Kidney (tissue), 14 donors: ENCODE results near the gene SPP1. TPM values are rescaled to one million over a fixed set of nuclear protein-coding genes. Genes with fewer than 3 reads are reported as not detected.

Experiments used
- DNase-seq, 5 donors: peaks; one replicate each; pipeline ENCODE4 v3.0.0-alpha.2; 2013 to 2020
- FAIRE-seq: peaks from 2 replicates; lab custom pipeline; 2012; peaks lifted over from hg19 to GRCh38; lab: Jason Lieb, UNC
- H3K27ac ChIP-seq, 2 donors: one replicate each; pipeline ENCODE4 v1.7.0; 2013; ENCODE audit warnings: low read depth in 2 of 2, low read length in 2 of 2, inconsistent platforms in 1 of 2
- H3K27me3 ChIP-seq: one replicate; pipeline ENCODE4 v1.7.1; 2013; ENCODE audit warnings: low read length, inconsistent platforms; ENCODE audit not compliant: control insufficient read depth, insufficient read depth
- H3K36me3 ChIP-seq, 3 donors: one replicate each; pipeline versions ENCODE4 v1.7.0 to v1.7.1; 2013; ENCODE audit warnings: low read length in 3 of 3, control low read depth in 1 of 3, inconsistent platforms in 1 of 3; ENCODE audit not compliant: insufficient read depth in 3 of 3, control insufficient read depth in 2 of 3
- H3K4me1 ChIP-seq, 3 donors: one replicate each; pipeline versions ENCODE4 v1.7.0 to v1.7.1; 2013; ENCODE audit warnings: low read length in 3 of 3, inconsistent platforms in 1 of 3, low read depth in 1 of 3; ENCODE audit not compliant: control insufficient read depth in 2 of 3, insufficient read depth in 2 of 3
- H3K4me3 ChIP-seq, 3 donors: one replicate each; pipeline versions ENCODE4 v1.7.0 to v1.8.1; 2013; ENCODE audit warnings: low read length in 3 of 3, control low read depth in 1 of 3, inconsistent platforms in 1 of 3
- H3K9ac ChIP-seq, 3 donors: one replicate each; pipeline versions ENCODE4 v1.7.0 to v1.7.1; 2013; ENCODE audit warnings: low read length in 3 of 3, control low read depth in 1 of 3, inconsistent platforms in 1 of 3
- H3K9me3 ChIP-seq, 3 donors: one replicate each; pipeline versions ENCODE4 v1.7.0 to v1.7.1; 2013; ENCODE audit warnings: low read length in 3 of 3, control low read depth in 1 of 3, inconsistent platforms in 1 of 3; ENCODE audit not compliant: control insufficient read depth in 2 of 3, insufficient read depth in 1 of 3
- CTCF ChIP-seq: IDR thresholded peaks from 3 replicates; pipeline ENCODE4 v1.5.1; 2012; ENCODE audit warnings: mild to moderate bottlenecking, moderate library complexity, borderline replicate concordance; ENCODE audit not compliant: insufficient read depth; ENCODE audit errors: extremely low read depth
- intact Hi-C: fragments of 100-400 bp; cut with DNase I; formaldehyde crosslinking; loops from one replicate; pipeline ENCODE4 v1.11.1; 2022
- polyA plus RNA-seq: library from polyadenylated mRNA; stranded (reverse); fragments of 350-450 nt; fragmentation: Illumina TruSeq; extraction: RNeasy Lipid Tissue Mini Kit (QIAGEN cat#74804); gene quantifications from one replicate; pipeline ENCODE4 v1.2.3, GENCODE V29; 2014; ENCODE audit warnings: low read depth, low replicate concordance; ENCODE audit not compliant: insufficient read depth
- total RNA-seq: library from RNA; stranded (reverse); fragmentation: NEBNext Ultra II Directional; extraction: Animal tissue kit (Norgen Biotek cat#: 25700); gene quantifications from one replicate; pipeline ENCODE4 v1.2.1, GENCODE V29; 2021
- donor health status: control.
- donor health status: control.
- donor health status: control.
- donor health status: control.
- donor health status: control.
- donor health status: DM: yes; HTN: yes; CAD: no.
- donor health status: Normal renal cell carcinoma (clear cell type).

The SPP1 gene
- total and polyA plus RNA-seq, 2 donors from 2014 or later, result 5,484 to 6,594 TPM

- no peaks in the 10 kb centered on the region for H3K27me3 ChIP-seq
- H3K9ac ChIP-seq, result no peak overlapping the region
- no peak for TF ChIP-seq CTCF
- peak overlapping the region; percentile 35 to 37 for H3K27ac ChIP-seq
- H3K9me3 ChIP-seq, result no peaks in the 10 kb centered on the region
- H3K4me3 ChIP-seq, result no peak overlapping the region
- H3K4me1 ChIP-seq, result peaks cover 0 to 20% (median 0%) of the 10 kb centered on the region in 3 donors
- H3K36me3 ChIP-seq, result no peaks in the 10 kb centered on the region
- DNase-seq (no peak), FAIRE-seq (no peak)
- intact Hi-C loops, result no loop called here
Observed at GRCh38 chr4:87950936-87951511, 24.5 kb upstream of the SPP1 start.

GRCh38 chr4:87953826-87954225 lies 21.7 kb upstream of the SPP1 start:
- H3K27me3 ChIP-seq, result no peaks in the 10 kb centered on the region
- FAIRE-seq (no peak), DNase-seq (no peak)
- no peak overlapping the region for H3K27ac ChIP-seq
- no peak overlapping the region for H3K9ac ChIP-seq
- H3K36me3 ChIP-seq, result no peaks in the 10 kb centered on the region
- no peaks in the 10 kb centered on the region for H3K9me3 ChIP-seq
- no peak for TF ChIP-seq CTCF
- H3K4me3 ChIP-seq, result no peak overlapping the region
- intact Hi-C loops, result no loop called here
- H3K4me1 ChIP-seq, result peaks cover 0 to 20% (median 3%) of the 10 kb centered on the region in 3 donors

- H3K4me3 ChIP-seq, result no peak overlapping the region
- H3K36me3 ChIP-seq, result no peaks in the 10 kb centered on the region
- no peak for DNase-seq
- H3K27me3 ChIP-seq, result no peaks in the 10 kb centered on the region
- no peak overlapping the region for H3K9ac ChIP-seq
- peak overlapping the region in 1 of 2 donors; percentile 48 for H3K27ac ChIP-seq
- no peak for TF ChIP-seq CTCF
- peaks cover 0 to 6% (median 3%) of the 10 kb centered on the region in 3 donors for H3K4me1 ChIP-seq
- no peak for FAIRE-seq
- intact Hi-C loops, result no loop called here
- no peaks in the 10 kb centered on the region for H3K9me3 ChIP-seq
Observed at GRCh38 chr4:87956501-87956900, 19.0 kb upstream of the SPP1 start.

- H3K27ac ChIP-seq, result peak overlapping the region in 1 of 2 donors; percentile 20
- H3K4me3 ChIP-seq, result no peak overlapping the region
- FAIRE-seq (no peak), DNase-seq (no peak)
- no peaks in the 10 kb centered on the region for H3K27me3 ChIP-seq
- no peaks in the 10 kb centered on the region for H3K9me3 ChIP-seq
- H3K9ac ChIP-seq, result no peak overlapping the region
- TF ChIP-seq CTCF, result no peak
- intact Hi-C loops, result no loop called here
- peaks cover 0 to 8% (median 3%) of the 10 kb centered on the region in 3 donors for H3K4me1 ChIP-seq
- H3K36me3 ChIP-seq, result no peaks in the 10 kb centered on the region
Observed at GRCh38 chr4:87957061-87957460, 18.5 kb upstream of the SPP1 start.
